ENCODE measurements around the gene PHLDB3.

GRCh38 chr19:43518051-43518450 lies 13.5 kb upstream of the PHLDB3 start:
- no peak for TF ChIP-seq RNF2 (IDR thresholded peaks at IDR 0.05; ENCODE audit: borderline replicate concordance, low read depth)
- TF ChIP-seq CTCF (IDR thresholded peaks at IDR 0.05), result no peak
- TF ChIP-seq MAFK (IDR thresholded peaks at IDR 0.05; ENCODE audit: partially characterized antibody), result no peak
- TF ChIP-seq POLR2A (IDR thresholded peaks at IDR 0.05; ENCODE audit: low read length), result no peak
- TF ChIP-seq HDAC2 (IDR thresholded peaks at IDR 0.05), result no peak
- TF ChIP-seq, protein P1, sequence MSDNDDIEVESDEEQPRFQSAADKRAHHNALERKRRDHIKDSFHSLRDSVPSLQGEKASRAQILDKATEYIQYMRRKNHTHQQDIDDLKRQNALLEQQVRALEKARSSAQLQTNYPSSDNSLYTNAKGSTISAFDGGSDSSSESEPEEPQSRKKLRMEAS (IDR thresholded peaks at IDR 0.05), result no peak
- TF ChIP-seq, protein P2, sequence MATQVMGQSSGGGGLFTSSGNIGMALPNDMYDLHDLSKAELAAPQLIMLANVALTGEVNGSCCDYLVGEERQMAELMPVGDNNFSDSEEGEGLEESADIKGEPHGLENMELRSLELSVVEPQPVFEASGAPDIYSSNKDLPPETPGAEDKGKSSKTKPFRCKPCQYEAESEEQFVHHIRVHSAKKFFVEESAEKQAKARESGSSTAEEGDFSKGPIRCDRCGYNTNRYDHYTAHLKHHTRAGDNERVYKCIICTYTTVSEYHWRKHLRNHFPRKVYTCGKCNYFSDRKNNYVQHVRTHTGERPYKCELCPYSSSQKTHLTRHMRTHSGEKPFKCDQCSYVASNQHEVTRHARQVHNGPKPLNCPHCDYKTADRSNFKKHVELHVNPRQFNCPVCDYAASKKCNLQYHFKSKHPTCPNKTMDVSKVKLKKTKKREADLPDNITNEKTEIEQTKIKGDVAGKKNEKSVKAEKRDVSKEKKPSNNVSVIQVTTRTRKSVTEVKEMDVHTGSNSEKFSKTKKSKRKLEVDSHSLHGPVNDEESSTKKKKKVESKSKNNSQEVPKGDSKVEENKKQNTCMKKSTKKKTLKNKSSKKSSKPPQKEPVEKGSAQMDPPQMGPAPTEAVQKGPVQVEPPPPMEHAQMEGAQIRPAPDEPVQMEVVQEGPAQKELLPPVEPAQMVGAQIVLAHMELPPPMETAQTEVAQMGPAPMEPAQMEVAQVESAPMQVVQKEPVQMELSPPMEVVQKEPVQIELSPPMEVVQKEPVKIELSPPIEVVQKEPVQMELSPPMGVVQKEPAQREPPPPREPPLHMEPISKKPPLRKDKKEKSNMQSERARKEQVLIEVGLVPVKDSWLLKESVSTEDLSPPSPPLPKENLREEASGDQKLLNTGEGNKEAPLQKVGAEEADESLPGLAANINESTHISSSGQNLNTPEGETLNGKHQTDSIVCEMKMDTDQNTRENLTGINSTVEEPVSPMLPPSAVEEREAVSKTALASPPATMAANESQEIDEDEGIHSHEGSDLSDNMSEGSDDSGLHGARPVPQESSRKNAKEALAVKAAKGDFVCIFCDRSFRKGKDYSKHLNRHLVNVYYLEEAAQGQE (IDR thresholded peaks at IDR 0.05), result no peak
